Frontal cortex (tissue), 4 donors: ENCODE measurements around the gene UPB1. TPM values are rescaled to one million over a fixed set of nuclear protein-coding genes. Genes with fewer than 3 reads are reported as not detected.

Experiments used
- DNase-seq, 2 donors: peaks; one replicate each; pipeline ENCODE4 v3.0.0; 2012; ENCODE audit warnings: low spot score in 2 of 2
- FAIRE-seq: peaks from 2 replicates; lab custom pipeline; 2012; peaks lifted over from hg19 to GRCh38; lab: Jason Lieb, UNC
- total RNA-seq: library from RNA; depleted of rRNA; stranded (reverse); fragments of >200 nt; gene quantifications from one replicate; pipeline ENCODE4 v1.2.3, GENCODE V29; 2014
- donor health status: control.
- donor health status: control.
- donor health status: control.

UPB1 gene
- total RNA-seq, result 0.41 TPM

DNA sequence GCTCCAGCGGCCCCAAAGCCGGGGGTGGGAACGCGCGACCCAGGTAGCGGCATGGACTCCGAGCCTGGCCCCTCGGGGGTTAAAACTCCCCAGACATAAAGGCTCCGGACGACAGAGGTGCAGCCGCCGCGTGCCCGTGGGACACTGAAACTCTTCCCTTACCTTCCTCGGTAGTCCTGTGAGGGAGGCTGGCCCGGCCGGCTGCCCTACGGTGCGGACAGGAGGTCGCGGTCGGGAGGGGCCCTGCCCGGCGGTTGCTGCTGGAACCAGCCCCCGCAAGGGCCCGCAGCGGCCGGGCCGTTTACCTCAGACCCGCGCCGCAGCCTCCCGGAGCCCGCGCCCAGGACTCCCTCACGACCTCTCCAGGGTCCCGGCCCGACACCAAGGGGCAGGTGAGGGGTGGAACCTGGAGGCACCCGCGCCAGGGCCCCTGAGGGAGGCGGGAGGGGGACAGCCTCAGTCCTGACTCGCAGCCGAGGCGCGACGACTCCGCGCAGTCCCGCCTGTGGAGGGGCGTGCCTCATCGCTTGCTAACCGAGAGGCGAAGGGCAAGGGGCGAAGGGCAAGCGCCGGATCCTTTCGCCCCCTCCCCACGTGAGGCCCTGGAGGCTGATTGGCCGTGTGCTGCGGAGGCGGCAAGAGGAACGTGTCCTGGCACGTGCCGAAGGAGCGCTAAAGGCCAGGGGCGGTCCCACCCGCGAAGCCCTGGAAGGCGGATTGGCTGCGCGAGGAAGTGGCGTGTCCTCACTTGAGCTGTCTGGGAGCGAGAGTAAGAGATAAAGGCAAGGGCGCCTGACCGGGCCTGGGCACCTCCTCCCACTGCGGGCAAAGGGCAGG, at the start of gene UPB1:
Gene UPB1 (plus strand): TSS at position 805 of the 837 bp plus-strand sequence. CDS start 72 bp downstream, outside the sequence.
- no peak for FAIRE-seq
- no peak for DNase-seq

DNA sequence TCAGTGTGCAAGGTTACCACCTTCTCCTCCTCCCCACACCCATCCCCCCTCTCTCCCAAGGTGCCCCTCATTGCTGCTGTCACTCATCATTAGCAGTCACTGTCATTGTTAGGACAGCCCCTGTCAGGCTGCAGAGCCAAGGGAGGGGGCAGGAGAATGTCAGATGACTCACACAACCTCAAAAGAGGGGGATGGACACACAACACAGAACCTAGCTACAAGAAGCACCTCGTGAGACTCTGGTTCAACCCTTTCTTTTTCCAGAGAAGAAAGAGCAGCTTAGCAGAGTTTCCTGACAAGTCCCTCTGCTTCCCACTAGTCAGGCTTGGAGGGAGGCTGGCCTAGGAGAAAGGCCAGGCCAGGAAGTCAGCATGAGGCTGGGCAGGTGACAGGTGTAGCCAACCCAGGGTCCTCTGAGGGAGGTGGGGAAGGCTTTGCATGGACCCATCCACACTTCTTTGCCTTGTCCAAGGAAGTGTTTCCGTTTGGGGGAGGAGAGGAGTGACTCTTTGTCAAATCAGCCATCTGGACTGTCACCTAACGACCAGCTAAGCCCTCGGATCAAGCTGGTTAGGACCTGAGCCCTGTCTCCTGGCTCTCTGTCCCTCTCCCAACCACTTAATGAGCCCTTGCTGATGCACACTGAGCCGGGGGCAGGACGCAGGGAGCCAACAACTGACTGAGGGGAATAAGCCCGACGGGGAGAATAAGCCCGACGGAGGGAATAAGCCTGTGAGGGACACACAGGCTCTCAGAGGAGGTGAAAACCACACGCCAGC, 49.5 kb upstream of the UPB1 start:
- DNase-seq (peak in 1 of 2 donors; percentile 25), FAIRE-seq (no peak)

DNA sequence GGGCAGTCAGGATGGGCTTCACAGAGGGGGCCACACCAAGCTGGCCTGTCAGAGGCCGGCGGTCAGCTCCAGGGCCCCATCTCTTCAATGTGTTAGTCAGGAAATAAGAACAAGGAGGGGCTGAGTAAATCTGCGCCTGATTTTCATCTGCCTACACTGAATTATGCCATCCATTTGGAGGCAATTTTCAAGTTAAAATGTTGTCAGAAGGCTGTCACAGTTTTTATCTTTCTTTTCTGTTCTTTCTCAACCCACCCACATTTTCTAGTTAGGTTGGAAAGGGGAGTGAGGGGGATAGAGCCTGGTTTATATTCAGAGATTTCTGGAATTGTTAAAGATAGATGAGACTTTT, 48.9 kb upstream of the UPB1 start:
- DNase-seq (no peak), FAIRE-seq (no peak)

DNA sequence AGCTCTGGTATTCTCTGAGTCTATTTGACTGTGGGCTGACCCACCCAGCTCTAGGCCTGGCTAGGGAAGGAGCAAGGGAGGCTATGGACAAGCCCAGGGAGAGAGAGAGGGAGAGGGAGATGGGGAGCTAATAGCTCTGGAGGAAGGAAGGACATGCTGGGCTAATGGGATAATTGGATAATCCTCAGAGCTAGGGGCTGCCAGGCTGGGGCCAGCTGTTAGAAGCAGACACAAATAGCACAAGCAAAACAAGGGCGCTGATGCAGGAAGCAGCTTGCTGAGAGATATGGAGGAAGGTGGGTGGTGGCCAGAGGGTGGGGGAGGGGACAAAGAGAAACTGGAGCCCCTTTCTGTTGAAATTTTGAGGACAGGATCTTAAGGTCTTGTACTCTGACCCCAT, 44.5 kb upstream of the UPB1 start:
- FAIRE-seq (no peak), DNase-seq (no peak)

DNA sequence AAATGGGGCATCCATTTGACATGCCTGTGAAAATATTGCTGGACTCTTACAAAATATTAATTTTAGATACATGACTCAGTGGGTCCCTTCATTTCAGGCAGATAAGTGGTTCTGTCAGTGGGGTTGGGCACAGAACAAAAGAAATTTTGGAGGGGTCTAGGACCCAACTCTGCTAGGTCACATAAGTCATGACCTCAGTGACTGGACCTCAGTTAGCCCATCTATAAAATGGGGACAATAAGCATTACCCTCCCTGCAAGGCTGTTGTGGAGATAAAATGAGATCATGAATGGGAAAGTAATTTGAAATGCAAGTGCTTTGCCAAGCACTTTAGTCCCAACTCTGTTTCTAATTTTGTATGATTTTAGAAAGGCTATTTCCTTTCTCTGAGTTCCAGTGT, 44.0 kb upstream of the UPB1 start:
- DNase-seq (no peak), FAIRE-seq (no peak)

DNA sequence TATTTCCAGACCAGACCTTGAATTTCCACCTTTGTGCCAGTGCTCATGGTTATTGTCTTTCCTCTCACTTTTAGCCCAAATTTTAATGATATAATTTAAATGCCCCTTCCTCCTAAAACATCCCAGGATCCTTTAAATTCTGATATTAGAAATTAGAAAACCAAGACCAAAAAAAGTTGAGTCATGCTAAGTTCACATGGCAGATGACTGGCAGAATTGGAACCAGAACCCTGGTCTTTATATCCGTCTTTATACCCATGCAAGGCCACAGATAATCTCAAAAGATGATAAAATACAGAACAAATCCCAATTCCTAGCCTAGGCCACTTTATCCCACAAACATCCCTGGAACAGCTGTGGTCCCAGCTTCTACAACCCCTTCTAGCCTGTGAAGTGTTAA, 41.3 kb upstream of the UPB1 start:
- DNase-seq (no peak), FAIRE-seq (no peak)

DNA sequence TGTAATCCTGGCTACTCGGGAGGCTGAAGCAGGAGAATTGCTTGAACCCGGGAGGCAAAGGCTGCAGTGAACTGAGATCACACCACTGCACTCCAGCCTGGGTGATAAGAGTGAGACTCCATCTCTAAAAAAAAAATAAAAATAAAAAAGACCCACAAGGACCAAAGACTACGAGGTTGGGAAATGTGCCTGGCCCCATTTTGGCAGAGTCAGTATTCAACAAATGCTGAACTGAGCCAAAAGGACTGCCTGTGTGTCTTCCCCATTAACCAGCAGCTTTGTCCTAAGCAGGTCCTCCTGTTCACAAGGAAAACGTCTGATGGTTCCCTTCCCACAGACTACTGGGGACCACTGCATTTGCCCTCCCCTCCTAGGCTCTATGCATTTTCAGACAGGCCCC, 40.1 kb upstream of the UPB1 start:
- FAIRE-seq, result no peak

DNA sequence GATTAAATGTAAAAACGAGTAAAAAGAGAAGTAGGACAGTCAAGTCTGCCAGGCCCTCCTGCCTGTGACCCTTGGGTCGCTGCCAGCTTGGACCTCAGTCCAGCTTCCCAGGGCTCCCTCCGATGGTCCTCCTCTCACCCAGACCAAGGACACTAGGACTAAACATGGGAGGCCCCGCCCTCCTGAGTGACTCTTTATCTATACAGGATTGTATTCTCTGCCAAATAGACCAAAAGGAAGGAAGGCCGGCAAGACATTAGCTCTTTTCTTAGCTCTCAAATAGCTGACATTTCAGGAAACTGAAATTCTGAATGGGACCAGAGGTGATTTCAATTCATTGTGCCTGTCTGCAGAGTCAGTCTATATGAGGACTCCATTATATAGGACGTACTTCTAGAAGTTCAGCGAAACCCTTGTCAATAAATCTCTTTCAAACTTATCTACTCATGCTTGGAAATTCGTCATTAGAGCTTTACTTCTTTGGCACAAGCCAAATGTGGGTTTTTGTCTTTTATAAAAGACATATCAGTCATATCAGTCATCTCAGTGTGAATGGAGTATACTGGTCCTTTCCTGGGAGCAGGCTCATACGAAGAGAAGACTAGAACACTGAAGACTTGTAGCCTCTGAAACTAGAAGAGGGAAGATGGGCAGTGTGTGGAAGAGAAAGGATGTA, 39.2 kb upstream of the UPB1 start:
- no peak for DNase-seq
- FAIRE-seq, result no peak

More for the DNA sequence above, 40.1 kb upstream of the UPB1 start:
- no peak for DNase-seq

DNA sequence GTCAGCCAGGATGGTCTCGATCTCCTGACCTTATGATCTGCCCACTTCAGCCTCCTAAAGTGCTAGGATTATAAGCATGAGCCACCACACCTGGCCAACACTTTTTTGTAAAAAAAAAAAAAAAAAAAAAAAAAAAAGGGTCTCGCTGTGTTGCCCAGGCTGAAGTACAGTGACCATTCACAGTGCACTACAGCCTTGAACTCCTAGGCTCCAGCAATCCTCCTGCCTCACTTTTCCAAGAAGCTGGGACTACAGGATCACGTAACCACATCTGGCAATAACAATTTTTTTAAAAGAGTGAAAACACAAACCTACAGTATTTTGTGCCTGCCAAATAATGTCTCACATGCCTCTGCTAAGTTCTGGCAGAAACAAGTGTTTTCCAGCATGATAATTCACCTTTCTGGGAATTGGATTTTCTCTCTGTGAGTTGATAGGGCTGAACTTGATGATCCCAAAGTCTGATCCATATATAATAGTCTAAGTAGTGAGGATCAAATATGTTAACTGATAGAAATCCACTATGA, 37.2 kb upstream of the UPB1 start:
- DNase-seq (no peak), FAIRE-seq (no peak)

DNA sequence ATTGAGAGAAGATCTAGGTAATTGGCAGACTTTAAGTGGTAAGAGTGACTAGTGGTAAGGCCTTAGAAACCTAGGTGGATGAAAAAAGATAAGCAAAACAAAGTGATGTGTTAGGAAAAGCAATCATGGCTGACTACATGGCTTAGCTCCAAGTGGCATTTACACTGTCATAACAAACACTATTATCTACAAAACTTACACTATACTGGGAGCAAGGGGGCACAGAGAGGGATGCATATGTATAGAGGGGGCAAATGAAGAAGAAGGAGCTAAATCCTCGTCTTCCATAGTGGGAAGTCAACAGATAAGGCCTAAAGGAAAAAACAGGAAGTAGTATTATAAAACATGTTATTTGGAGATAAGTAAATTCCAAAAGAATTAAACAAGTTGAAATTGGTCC, 35.2 kb upstream of the UPB1 start:
- no peak for FAIRE-seq
- DNase-seq, result no peak

DNA sequence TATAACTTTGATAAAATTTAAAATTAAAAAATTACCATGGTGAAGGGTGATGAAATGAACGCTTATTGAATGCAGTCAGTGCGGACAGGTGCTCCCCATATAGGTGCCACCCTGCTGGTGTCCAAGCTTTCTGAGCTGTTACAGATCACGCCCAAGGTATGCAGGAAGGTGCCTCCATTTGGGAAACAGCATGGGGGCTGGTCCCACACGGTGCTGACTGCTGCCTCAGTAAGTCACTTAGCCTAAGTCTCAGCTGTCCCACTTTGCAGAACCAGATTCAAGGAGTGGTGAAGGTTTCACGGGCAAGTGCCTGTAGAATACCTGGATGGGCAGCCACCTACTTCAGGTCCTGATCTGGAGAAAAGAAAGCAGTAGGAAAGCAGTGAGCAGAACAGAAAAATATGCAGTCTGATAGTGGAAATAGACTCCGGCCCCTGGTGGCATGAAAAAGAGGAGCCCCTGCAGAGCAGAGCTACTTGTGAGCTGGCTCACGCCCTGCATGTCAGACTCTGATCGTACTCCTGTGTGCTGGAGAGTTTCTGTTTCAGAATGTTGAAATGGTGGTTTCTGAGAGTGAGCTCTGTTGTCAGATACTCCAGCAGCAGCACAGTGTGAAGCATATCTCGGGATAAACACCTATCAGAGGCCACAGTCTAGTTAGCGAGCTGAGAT, 34.6 kb upstream of the UPB1 start:
- no peak for DNase-seq
- no peak for FAIRE-seq

DNA sequence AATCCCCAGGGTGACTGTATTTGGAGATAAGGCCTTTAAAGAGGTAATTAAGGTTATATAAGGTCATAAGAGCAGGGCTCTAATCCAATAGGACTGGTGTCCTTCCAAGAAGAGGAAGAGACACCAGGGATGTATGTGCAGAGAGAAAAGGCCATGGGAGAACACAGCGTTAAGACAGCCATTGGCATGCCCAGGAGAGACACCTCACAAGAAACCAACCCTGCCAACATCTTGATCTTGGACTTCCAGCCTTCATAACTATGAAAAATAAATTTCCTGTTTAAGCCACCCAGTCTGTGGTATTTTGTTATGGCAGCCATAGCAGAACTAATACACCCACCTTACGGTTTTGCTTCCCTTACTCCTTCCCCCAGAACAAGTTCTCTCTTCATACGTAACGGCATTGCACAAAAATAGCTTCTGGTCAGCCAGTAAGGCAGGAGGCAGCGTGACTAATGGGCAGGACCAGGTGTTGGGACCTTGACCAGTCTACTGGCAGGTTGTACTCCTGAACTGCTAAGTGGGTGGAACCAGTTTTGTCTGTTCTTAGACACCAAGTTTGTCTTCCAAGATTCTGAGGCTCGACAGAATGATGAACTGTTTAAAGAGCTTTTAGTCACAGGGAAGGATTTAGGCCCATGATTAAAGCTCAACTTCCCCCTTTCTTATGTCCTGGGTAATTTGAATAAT, 31.9 kb upstream of the UPB1 start:
- no peak for FAIRE-seq

DNA sequence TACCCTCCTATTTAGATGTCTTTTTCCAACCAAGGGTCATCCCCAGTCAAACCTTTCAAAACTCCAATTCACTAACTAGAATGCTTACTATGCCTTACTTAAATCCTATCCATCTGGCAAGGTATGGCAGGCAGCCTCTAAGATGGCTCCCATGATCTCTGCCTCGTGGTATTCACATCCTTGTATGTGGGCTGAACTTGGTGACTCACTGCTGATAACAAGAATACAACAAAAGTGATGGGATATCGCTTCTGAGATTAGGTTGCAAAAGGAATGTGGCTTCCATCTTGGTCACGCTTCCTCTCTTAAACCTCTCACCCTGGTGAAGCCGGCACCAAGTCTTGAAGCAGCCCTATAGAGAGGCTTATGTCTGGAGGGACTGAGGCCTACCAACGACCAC, 29.6 kb upstream of the UPB1 start:
- DNase-seq, result no peak
- FAIRE-seq, result no peak

More for the DNA sequence above, 31.9 kb upstream of the UPB1 start:
- no peak for DNase-seq

DNA sequence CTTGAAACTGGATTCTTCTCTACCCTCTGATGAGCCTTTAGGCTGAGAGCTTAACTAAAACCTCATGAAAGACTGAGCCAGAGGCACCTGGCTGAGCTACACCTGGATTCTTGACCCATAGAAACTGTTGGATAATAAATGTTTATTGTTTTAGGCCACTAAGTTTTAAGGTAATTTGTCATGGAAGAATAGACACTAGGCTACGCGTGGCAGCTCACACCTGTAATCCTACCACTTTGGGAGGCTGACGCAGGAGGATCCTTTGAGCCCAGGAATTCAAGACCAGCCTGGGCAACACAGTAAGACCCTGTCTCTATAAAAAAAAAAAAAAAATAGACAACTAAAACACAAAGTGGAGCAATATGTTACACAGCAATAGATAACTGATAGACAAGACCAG, 29.2 kb upstream of the UPB1 start:
- DNase-seq (no peak), FAIRE-seq (no peak)

DNA sequence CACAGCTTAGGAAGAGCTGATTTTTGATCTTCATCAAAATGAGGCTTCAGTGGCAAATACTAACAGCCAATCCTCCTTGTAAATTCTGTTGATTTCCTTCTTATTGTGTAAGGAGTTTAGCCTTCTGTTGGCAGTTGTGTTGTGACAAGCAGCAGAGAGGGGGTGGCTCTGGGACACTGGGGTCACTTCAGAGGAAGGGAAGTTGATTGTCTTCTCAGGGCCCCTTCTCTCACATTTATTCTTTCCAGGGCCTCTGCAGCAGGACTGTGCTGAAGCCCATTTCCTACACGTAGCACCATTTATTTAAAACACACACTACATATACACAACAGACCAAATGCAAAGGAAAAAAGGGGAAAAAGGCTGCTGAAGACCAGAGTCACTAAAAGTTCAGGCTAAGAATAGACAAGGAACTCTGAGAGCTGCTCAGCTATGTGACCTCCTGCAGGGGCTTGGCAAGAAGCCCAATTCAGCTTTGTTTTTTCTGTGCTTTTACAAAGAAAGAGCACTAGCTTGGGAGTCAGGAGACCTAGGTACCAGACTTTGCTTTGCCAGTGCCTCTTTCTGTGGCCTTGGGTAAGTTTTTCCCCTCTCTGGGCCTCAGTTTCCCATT, 28.3 kb upstream of the UPB1 start:
- DNase-seq, result peak in 1 of 2 donors; percentile 25
- no peak for FAIRE-seq

DNA sequence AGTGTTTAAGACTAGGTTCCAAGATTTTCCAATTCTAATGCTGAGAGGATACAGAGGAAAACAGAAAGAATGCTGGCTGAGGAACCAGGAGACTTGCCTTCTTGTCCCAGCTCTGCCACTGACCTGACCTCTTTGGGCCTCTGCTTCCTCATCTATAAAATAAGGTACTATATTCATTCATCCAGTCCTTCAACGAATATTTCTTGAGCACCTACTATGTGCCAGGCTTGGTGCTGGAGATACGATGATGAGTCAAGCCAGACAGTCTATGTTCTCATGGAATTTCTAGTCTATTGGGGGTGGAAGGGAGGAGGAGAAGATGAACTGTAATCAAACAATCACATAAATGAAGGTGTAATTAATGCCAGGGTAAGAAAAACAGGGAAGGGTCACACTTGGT, 27.8 kb upstream of the UPB1 start:
- no peak for FAIRE-seq
- no peak for DNase-seq

DNA sequence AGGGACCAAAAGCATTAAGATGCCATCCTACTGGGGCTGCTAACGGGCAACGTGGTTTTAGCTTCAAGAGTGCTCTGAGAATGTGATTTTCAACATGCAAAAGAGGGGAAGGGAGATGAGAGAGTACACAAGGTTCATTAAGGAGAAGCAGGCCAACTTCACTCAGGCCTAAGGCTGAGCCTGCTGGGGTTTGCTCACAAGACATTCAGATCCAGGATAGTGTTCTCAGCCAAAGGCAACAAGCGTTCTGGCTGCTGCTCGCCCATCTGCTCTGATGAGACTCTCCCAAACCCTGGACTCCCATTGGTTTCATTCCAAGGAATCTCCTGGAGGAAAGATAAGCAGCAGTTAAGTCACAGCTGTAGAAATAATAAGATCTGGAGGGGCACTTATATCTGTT, 23.6 kb upstream of the UPB1 start:
- FAIRE-seq (no peak), DNase-seq (no peak)

DNA sequence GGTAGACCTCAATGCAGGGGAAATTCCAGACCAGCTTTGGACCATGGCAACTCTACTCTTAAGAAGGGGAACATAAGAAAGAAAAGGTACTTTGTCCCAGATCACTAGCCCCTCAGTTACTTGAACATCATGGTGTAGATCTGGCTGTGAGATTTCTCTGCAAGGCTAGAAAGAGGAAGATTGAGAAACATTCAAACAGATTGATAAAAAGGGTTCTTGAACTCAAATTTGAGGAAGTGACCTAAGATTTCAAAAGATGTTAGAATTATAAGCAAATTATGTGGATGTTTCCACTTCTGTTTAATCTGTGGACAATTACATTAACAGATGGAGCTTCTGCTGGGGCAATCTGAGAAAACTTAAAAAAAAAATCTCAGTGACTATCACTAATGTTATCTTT, 21.8 kb upstream of the UPB1 start:
- FAIRE-seq, result no peak
- DNase-seq, result no peak

DNA sequence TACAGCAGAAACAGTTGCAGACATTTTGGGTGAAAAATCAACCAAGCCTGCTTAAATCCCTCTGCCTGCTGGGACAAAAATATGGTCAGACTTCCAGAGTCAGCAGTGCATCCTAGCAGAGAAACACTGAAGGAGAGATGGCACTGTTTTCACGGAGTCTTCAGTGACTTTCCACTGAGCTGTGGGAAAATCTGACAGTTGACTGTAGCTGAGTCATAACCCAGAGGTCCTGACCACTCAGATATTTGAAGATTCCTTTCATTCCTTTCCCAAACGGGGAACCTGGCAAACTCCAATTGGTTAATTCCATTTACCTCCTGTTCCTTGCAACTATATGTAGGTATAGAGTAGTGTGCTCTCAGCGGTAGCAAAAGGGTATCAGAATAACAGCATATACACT, 20.9 kb upstream of the UPB1 start:
- DNase-seq (no peak), FAIRE-seq (no peak)
